Fibroblast of peridontal ligament (primary cell): Measurements from ENCODE around the gene GH2.
"Not testable (repeated sequence)": the region's sequence is repeated elsewhere in the genome, so short reads cannot be mapped to it uniquely, and the experiment has no call there.

Experiments
- DNase-seq: peaks from one replicate; pipeline ENCODE4 v3.0.0-alpha.2; 2010; ENCODE audit errors: extremely low read depth

GH2 gene

DNA sequence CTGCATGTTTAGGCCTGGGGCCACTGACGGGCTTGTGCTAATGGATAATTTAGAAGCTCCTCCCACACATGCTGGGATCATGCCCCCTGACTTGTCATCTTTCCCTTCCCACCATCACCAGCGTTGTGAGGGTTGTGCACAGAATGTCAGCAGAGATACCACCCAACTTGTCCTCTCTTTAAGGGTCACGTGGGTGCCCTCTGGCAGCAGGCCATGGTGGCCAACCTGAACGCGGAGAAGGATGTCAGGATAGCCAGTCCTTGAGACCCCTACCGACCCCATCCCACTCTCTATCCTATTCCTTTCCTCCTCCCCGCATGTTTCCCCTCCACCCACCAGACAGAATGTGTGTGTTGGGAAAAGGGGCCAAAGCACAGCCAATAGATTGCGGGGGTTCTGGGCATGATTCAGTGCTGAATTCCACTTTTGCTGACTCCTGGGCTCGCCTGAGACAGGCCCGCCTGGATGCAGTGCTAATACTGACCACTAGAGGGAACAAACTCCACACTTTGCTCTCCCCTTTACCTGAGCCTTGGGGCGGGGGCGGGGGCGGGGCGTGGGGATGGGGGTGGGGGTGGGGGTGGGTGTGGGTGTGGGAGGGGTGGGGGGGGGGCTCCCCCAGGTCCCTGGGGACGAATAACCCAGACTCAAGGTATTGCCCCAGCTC is at the start of gene GH2:
GH2 (minus strand) TSS at position 10 of the 667 bp plus-strand sequence. CDS start 143 bp downstream, outside the sequence.
- peak; percentile 13 for DNase-seq

DNA sequence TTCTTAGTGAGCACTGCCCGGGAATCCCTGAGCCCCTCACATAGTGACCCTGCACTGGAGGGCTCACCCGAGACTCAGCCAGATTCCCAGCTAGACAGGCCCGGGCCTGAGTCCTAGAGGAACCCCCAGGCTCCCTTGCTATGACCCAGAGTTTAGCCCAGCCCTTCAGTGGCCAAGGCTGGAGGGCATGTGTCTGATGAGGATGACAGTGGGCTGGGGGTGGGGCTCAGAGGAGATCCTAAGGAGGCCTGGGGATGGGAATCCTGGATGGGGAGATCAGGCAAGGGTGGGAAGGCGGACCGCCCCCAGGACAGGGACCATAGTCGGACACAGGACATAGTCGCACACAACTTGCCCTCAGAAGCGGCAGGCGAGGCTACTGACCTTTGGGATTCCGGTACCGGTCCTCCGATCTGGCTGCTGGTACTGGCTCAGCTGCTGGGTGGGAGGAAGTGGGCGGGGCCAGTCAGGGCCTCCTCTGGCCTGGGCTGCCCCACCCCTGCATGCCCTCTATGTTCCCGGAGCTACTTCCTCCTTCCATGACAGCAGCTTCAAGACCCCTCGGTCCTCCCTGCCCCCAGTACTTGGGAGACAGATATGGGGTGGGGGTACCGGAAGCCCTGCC is 49.3 kb upstream of the GH2 start:
- DNase-seq = no peak

DNA sequence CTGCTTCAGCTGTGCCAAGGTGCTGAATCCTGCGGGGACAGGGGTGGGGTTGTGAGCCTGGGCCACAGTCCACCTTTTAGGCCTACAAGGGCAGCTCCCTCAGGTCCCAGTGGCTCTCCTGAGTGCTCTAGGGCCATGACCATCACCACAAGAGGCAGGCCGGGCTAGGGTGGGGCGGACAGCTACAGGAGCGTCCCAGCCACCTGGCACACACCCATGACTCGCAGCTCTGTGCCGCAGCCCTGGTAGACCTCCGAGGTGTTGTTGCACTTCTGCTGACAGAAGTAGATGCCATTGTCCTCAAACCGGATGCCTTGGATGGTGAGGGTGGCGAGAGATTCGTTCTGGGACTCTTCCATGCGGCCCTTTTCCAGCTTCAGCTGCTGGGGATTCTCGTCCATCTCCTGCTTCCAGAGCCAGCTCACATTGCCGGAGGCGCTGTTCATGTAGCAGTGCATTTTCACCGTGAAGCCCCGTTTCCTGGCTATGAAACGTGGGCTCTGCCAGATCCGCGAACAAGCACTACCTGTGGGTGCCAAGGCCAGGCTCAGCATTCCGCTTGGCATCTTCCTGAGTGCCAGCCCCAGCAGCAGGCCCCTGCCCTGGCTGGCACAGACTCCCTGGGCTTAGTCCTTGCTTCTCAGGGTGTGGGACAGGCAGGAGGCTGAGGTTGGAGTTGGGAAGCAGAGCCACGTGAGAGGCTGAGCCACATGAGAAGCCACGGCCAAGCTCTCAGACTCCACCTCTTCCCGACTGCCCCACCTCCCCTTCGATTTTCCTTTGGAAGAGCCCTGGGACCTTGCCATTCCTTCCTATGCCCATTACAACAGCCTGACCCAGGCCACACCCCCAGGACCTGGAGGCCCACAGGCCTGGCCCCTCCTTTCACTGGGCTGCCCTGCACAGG is 48.4 kb upstream of the GH2 start:
- DNase-seq = no peak

DNA sequence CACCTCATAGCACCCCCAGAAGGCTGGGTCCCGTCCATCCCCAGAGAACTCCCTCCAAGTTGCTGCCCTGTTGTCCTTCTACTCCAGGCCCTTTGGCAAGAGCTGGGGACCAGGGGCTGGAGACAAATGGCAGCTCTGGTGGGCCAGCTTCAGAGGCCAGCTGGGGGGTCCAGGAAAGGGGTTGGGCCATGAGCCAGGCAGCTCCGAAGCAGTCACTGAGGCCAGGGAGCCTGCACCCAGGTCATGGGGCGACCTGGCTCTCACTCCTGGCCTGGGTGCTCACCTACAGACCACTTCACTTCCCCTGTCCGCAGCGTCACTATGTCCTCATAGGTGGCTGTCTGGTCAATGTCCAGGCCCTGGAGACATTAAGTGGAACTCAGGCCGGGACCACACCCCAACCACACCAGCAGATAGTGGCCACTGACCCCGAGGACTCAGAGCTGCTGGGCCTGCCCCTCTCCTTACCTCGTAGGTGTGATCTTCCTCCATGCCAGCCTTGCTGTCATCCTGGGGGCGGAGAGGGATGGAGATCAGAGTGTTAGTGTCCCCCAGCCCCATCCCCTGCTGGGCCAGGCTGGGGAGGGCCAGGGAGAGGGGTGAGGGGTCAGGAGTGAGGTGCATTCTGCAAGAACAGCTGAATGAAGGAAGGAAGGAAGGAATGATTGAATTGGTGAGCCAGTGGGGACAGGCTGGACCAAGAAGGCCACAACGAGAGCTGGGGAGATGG is 47.4 kb upstream of the GH2 start:
- DNase-seq = no peak

DNA sequence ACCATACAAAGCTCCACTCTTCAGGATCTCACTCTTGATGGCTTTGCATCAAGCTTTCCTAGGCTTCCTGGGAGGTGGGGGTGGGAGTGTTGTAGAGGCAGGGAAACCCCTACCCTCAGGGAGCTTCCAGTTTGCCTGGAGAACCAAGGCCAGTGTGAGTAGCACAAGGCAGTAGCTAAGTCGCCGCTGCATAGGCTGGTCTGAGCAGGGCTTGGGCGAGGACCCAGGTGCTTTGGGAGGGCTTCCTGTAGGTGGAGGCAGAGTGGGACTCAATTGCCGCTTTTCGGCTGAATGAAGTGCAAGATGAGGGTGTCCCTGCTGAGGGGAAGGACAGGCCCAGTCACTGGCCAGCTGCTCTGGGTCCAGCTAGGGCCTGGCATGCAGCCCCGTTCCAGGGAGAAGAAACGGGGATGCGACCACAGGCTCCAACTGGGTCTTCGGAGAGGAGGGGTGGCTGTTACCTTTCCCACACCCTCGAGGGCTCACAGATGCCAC is 46.5 kb upstream of the GH2 start:
- no peak for DNase-seq

DNA sequence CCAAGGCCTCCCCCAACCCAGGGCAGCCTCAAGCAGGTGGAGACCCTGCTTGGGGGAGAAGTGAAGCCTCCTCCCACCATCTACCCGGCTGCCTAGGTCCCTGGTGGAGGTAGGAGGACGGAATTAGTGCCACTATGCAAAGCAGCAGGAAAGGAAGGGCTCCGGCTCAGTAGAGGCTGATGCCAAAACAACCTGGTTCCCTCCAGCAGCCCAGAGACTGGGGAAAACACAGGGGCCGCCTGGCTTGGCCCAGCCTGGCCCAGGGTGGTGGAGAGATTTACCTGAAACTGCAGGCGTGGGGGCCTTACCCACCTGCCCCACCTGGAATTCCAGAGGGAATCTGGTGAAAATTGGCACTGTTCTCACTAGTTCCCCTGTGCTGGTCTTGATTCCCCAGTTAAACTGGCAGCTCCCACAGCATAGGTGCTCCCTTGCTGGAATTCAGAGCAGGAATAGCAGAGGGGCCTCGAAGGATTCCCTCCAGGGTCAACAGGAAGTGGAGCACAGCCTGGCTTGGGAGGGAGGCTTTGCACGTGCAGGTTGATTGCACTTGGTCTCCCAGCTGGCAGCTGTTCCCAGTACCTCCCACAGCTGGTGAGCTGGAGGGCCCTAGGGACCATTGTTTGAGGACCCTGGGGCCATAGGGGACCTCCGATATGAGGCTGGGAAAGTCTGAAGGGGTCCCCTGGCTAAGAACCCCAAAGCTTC is 45.9 kb upstream of the GH2 start:
- no peak for DNase-seq

DNA sequence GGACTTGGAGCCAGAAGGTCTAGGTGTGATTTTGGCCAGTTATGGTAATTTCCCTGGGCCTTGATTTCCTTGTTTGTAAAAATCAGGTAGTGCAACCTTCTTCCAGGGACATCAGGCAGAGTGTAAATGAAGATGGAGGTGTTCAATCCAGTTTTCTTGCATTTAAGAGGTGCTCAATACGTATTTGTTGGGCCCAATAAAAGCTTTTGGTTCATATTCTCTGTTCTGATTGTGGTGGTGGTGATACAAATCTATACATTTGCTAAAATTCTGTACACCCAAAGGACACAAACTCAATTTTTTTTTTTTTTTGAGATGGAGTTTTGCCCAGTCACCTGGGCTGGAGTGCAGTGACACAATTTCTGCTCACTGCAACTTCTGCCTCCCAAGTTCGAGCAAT is 44.4 kb upstream of the GH2 start:
- no peak for DNase-seq

DNA sequence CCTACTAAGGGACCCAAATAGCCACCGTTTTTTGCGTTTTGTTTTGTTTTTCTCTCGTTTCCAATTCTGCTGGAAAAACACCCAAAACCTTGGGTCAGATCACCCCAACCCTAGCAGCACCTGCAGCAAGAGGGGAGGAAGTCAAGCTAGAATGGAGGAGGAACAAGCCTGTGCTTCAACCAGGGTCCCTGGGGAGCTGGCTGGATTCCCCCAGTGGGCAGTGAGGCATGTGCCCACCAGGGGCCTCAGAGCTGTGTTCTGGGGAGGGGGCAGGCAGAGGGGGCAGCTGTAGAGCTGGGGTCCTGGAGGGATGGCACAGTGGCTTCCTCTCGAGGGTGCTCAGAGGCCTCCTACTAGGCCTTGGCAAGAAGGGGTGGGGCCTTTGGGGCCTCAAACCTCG is 43.9 kb upstream of the GH2 start:
- no peak for DNase-seq

DNA sequence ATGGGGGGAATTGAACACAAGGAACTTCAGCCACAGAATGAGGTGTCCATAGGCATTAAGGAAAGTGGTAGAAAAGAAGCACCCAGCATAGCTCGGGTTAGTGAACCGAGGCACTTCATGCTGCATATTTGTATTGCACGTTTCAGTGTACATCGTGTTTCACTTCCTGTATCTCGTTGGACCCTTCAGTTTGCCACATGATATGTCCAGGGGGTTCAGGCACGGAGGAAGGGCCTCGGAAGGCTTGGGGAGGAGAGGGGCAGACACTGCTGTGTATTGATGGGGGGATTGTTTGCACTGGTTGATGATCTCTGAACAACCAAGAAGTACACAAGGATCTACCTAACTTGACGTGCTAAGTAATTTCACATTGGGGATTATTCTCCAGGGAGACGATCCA is 40.7 kb upstream of the GH2 start:
- DNase-seq = not testable (repeated sequence)

DNA sequence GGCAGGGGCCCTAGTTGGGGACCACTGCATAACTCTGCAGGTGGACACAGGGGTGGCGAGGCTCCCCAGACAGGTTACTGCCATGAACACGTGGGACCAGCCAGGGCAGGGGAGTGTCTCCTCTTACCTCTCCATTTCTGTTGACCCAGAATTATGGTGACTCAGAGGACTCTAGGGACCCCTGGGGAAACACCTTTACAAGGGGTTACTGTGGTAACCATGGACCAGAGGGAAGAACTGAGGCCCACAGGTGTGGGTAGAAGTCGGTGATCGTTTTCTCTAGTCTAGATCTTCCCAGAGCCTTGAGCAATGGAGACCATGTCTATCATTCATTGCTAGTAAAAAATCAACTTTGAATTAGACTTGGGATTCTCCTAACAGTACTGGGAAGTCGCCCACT is 39.0 kb upstream of the GH2 start:
- DNase-seq = not testable (repeated sequence)

DNA sequence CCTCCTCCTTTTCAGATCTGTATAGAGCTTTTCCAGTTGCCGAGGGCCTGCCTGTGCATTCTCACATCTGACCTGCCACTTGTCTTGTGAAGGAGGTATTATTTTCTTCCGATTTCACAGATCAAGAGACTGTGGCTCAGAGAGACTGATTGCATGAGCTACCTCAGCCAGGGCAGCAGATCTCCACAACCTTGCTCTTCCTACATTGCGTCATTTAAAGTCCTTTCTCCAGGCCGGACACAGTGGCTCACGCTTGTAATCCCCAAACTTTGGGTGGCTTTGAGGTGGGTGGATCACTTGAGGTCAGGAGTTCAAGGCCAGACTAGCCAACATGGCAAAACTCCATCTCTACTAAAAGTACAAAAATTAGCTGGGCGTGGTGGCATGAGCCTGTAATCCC is 38.3 kb upstream of the GH2 start:
- not testable (repeated sequence) for DNase-seq

DNA sequence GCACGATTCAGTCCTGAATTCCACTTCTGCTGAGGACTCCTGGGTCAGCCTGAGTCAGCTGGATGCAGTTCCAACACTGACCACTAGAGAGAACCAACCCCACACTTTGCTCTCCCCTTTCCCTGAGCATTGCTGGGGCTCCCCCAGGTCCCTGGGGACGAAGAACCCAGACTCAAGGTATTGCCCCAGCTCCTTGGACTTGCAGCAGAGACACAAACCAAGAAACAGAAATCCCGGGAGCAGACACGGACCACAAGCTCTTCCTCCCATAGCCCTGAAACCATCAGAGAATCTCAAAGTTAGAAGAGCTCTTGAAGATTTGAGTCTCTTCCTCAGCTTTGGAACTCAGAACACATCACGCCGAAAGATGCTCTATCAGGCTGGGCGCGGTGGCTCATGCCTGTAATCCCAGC is 37.6 kb upstream of the GH2 start:
- DNase-seq = peak; percentile 57

DNA sequence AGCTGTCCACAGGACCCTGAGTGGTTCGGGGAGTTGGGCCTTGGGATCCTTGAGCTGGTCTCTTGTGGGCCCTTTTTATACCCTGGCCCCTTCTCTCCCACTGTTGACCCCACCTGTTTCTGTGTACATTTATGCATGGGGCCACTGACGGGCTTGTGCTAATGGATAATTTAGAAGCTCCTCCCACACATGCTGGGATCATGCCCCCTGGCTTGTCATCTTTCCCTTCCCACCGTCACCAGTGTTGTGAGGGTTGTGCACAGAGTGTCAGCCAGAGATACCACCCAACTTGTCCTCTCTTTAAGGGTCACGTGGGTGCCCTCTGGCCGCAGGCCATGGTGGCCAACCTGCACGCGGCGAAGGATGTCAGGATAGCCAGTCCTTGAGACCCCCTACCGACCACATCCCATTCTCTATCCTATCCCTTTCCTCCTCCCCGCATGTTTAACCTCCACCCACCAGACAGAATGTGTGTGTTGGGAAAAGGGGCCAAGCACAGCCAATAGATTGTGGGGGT is 37.1 kb upstream of the GH2 start, which contains the start of gene GH1:
GH1 (minus strand) TSS at position 51 of the 517 bp plus-strand sequence. CDS start 63 bp downstream, outside the sequence.
- DNase-seq = not testable (repeated sequence)

DNA sequence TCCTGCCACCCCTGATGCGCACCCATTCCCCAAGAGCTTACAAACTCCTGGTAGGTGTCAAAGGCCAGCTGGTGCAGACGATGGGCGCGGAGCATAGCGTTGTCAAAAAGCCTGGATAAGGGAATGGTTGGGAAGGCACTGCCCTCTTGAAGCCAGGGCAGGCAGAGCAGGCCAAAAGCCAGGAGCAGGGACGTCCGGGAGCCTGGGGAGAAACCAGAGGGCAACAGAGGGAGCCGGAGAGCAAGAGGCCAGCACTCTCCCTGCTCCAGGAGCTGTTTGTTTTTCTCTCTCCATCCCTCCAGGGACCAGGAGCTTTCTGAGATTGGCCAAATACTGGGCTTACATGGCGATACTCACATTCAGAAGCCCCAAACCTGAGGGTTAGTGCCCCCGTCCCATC is 36.6 kb upstream of the GH2 start:
- no peak for DNase-seq

DNA sequence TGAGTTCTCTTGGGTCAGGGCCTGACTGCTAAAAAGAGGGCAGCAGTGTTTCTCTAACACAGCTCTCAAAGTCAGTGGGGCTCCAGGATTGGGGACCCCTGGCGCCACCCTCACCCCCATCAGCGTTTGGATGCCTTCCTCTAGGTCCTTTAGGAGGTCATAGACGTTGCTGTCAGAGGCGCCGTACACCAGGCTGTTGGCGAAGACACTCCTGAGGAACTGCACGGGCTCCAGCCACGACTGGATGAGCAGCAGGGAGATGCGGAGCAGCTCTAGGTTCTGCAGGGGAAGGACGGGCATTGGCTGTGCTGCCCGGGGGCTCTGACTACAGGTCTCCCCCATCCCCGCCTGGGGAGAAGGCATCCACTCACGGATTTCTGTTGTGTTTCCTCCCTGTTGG is 35.9 kb upstream of the GH2 start:
- no peak for DNase-seq

DNA sequence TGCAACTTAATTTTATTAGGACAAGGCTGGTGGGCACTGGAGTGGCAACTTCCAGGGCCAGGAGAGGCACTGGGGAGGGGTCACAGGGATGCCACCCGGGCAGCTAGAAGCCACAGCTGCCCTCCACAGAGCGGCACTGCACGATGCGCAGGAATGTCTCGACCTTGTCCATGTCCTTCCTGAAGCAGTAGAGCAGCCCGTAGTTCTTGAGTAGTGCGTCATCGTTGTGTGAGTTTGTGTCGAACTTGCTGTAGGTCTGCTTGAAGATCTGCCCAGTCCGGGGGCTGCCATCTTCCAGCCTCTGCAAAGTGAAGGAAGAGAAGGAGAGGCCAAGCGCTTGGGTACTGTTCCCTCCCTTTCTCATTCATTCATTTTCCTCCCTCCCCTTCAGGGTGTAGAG is 35.5 kb upstream of the GH2 start:
- not testable (repeated sequence) for DNase-seq

DNA sequence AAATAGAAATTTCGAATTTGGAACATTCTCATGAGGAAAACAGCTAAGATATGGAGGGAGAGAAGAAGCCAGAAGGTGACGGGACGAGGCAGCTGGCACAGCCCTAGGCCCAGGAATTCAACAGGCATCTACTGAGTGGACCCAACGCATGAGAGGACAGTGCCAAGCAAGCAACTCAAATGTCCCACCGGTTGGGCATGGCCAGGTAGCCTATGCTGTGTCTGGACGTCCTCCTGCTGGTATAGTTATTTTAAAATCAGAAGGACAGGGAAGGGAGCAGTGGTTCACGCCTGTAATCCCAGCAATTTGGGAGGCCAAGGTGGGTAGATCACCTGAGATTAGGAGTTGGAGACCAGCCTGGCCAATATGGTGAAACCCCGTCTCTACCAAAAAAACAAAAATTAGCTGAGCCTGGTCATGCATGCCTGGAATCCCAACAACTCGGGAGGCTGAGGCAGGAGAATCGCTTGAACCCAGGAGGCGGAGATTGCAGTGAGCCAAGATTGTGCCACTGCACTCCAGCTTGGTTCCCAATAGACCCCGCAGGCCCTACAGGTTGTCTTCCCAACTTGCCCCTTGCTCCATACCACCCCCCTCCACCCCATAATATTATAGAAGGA is 34.9 kb upstream of the GH2 start:
- DNase-seq = no peak

DNA sequence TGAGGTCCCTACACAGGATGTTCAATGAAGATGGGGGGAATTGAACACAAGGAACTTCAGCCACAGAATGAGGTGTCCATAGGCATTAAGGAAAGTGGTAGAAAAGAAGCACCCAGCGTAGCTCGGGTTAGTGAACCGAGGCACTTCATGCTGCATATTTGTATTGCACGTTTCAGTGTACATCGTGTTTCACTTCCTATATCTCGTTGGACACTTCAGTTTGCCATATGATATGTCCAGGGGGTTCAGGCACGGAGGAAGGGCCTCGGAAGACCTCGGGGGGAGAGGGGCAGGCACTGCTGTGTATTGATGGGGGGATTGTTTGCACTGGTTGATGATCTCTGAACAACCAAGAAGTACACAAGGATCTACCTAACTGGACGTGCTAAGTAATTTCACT is 34.0 kb upstream of the GH2 start:
- not testable (repeated sequence) for DNase-seq

DNA sequence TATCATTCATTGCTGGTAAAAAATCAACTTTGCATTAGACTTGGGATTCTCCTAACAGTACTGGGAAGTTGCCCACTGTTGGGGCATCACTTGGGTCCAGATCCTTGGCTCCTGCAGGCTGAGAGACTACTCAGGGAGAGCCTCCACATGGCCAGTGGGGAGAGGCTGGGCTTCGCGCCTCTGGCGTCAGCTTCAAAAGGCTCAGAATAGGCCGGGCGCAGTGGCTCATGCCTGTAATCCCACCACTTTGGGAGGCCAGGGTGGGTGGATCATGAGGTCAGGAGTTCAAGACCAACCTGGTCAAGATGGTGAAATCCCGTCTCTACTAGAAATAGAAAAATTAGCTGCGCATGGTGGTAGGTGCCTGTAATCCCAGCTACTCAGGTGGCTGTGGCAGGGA is 32.7 kb upstream of the GH2 start:
- DNase-seq = no peak

DNA sequence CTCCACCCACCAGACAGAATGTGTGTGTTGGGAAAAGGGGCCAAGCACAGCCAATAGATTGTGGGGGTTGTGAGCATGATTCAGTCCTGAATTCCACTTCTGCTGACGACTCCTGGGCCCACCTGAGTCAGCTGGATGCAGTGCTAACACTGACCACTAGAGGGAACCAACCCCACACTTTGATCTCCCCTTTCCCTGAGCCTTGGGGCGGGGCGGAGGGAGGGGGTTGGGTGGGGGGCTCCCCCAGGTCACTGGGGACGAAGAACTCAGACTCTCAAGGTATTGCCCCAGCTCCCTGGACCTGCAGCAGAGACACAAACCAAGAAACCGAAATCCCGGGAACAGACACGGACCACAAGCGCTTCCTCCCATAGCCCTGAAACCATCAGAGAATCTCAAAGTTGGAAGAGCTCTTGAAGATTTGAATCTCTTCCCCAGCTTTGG is 29.9 kb upstream of the GH2 start:
- DNase-seq = no peak
